CD4-positive, alpha-beta T cell treated with Interleukin-10 for 1 hour (primary cell): Measurements from ENCODE around the gene THUMPD1.

Source experiments
- DNase-seq: peaks from one replicate; pipeline ENCODE4 v3.0.0-alpha.2; 2020

Gene THUMPD1

DNA sequence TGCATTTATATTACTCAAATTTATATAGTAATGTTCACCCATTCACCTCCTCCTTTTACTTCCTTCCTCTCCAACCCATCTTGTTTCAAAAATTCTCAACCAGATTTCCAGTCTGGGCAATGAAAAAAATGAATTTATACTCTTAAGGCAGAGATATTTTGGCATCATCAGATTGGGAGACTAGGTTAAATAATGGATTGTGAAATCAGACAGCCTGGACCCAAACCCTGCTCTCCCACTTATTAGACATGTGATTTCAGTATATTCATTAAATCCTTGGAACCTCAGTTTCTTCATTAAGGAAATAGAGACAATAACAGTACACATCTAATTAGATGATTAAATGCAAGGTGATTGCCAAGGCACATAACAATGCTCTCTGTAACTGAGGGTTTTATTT, 52.0 kb downstream of the THUMPD1 start:
- DNase-seq: no peak

DNA sequence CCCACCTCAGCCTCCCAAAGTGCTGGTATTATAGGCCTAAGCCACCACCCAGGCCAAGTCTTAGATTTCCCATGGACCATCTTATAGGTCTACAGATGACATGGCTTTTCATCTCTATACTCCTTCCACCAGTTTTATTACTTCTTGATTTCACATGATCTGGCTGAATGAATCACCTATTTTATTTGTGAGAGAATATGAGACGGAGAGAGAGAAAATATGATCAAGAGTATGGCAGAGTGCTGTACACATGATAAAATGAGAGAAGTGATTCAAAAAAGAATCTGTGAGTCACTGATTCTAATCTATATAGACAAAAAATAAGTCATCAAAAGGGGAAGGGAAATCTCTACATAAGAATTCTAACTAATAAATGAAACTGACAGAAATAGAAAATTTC, 57.8 kb downstream of the THUMPD1 start:
- no peak for DNase-seq
